Esophagus muscularis mucosa (tissue), 4 donors: Measurements from ENCODE around the gene ELANE. TPM values are rescaled to one million over a fixed set of nuclear protein-coding genes. Genes with fewer than 3 reads are reported as not detected.

Source experiments
- DNase-seq: peaks from one replicate; pipeline ENCODE4 v3.0.0-alpha.2; 2017; ENCODE audit errors: extremely low spot score
- H3K27ac ChIP-seq, 4 donors: fragments of 200-600 bp; sonication (generic); replicated peaks in 1 of 4; 1 replicate in 3 of 4; 2 replicates in 1 of 4; pipeline ENCODE4 v1.5.1; 2016 to 2019; ENCODE audit warnings: mild to moderate bottlenecking in 1 of 4
- H3K27me3 ChIP-seq, 4 donors: fragments of 200-600 bp; sonication (generic); one replicate each; pipeline versions ENCODE4 v1.5.1 to v1.6.0; 2016 to 2019
- H3K36me3 ChIP-seq, 4 donors: fragments of 200-600 bp; sonication (generic); one replicate each; pipeline ENCODE4 v1.5.1; 2016 to 2019
- H3K4me1 ChIP-seq, 4 donors: fragments of 200-600 bp; sonication (generic); one replicate each; pipeline ENCODE4 v1.5.1; 2016 to 2019
- H3K4me3 ChIP-seq, 4 donors: fragments of 200-600 bp; sonication (generic); 1 replicate in 2 of 4; 2 replicates in 2 of 4; pipeline ENCODE4 v1.5.1; 2016 to 2019; ENCODE audit warnings: mild to moderate bottlenecking in 4 of 4, moderate library complexity in 1 of 4
- H3K9me3 ChIP-seq, 4 donors: fragments of 200-600 bp; sonication (generic); 1 replicate in 3 of 4; 2 replicates in 1 of 4; pipeline ENCODE4 v1.5.1; 2016 to 2019
- CTCF ChIP-seq, 3 experiments: fragments of 200-600 bp in 2 of 3; fragments of 450-650 bp in 1 of 3; sonication (generic) in 2 of 3; IDR thresholded peaks; one replicate each; pipeline ENCODE4 v1.5.1; 2017 to 2019; ENCODE audit warnings: antibody characterized with exemption in 3 of 3, mild to moderate bottlenecking in 2 of 3, moderate library complexity in 1 of 3
- EP300 ChIP-seq: sonication (generic); formaldehyde crosslinking; IDR thresholded peaks from one replicate; pipeline ENCODE4 v1.6.1; 2017; ENCODE audit warnings: antibody characterized with exemption
- POLR2A ChIP-seq: fragments of 450-650 bp; IDR thresholded peaks from one replicate; pipeline ENCODE4 v1.6.1; 2017; ENCODE audit warnings: antibody characterized with exemption, moderate library complexity, mild to moderate bottlenecking, low read depth
- POLR2AphosphoS5 ChIP-seq, 2 donors: sonication (generic); formaldehyde crosslinking; IDR thresholded peaks; one replicate each; pipeline ENCODE4 v1.6.1; 2017; ENCODE audit warnings: antibody characterized with exemption in 2 of 2
- WGBS: methylation state at CpG from one replicate; pipeline ENCODE4 v1.1.5; 2018; 5-methylcytosine and 5-hydroxymethylcytosine counted together
- intact Hi-C: fragments of 100-400 bp; cut with DNase I; formaldehyde crosslinking; loops from one replicate; pipeline ENCODE4 v1.15.1; 2023
- total RNA-seq, 4 donors: library from RNA; depleted of rRNA; stranded (reverse); fragments of >200 nt; gene quantifications; one replicate each; pipeline versions ENCODE4 v1.1.0 to v1.2.1, GENCODE V29; 2016

The ELANE gene
- total RNA-seq, 4 donors from 2014 or later, result 0.45 to 3.3 (median 1.6) TPM

GRCh38 chr19:843180-843835 lies 8.8 kb upstream of the ELANE start:
- 8% methylated on average over 12 of the region's 46 CpGs for WGBS
- intact Hi-C loops, result no loop called here
- Histone ChIP-seq H3K4me1 (peaks cover 13 to 30% (median 23%) of the 10 kb centered on the region in 4 donors), H3K4me3 (peak overlapping the region; percentile 31 to 42 (median 34)), H3K27me3 (peaks cover 0 to 96% (median 35%) of the 10 kb centered on the region in 4 donors), H3K27ac (no peak overlapping the region), H3K36me3 (no peaks in the 10 kb centered on the region), H3K9me3 (no peaks in the 10 kb centered on the region)
- TF ChIP-seq EP300, result no peak
- peak in 1 of 3 experiments; percentile 3 for TF ChIP-seq CTCF (IDR thresholded peaks at IDR 0.05)
- no peak for DNase-seq

GRCh38 chr19:843836-844545 lies 8.1 kb upstream of the ELANE start:
- no peak for DNase-seq
- no peak overlapping the region for H3K27ac ChIP-seq
- 21% methylated on average over 2 of the region's 70 CpGs for WGBS
- no peak for TF ChIP-seq CTCF (IDR thresholded peaks at IDR 0.05)
- no peak for TF ChIP-seq EP300
- no peak for TF ChIP-seq POLR2A
- TF ChIP-seq POLR2AphosphoS5 (IDR thresholded peaks at IDR 0.05), result no peak
- H3K4me3 ChIP-seq, result peak overlapping the region; percentile 31 to 42 (median 34)
- H3K4me1 ChIP-seq, result peaks cover 13 to 35% (median 27%) of the 10 kb centered on the region in 4 donors
- no peaks in the 10 kb centered on the region for H3K9me3 ChIP-seq
- peaks cover 0 to 93% (median 35%) of the 10 kb centered on the region in 4 donors for H3K27me3 ChIP-seq
- intact Hi-C loops, result no loop called here
- no peaks in the 10 kb centered on the region for H3K36me3 ChIP-seq

- DNase-seq, result no peak
- peaks cover 0 to 87% (median 35%) of the 10 kb centered on the region in 4 donors for H3K27me3 ChIP-seq
- intact Hi-C loops, result no loop called here
- no peak overlapping the region for H3K27ac ChIP-seq
- no peaks in the 10 kb centered on the region for H3K36me3 ChIP-seq
- no peak overlapping the region for H3K4me3 ChIP-seq
- TF ChIP-seq POLR2A (no peak), POLR2AphosphoS5 (IDR thresholded peaks at IDR 0.05) (no peak), EP300 (no peak), CTCF (IDR thresholded peaks at IDR 0.05) (no peak)
- peaks cover 13 to 35% (median 29%) of the 10 kb centered on the region in 4 donors for H3K4me1 ChIP-seq
- no peaks in the 10 kb centered on the region for H3K9me3 ChIP-seq
- WGBS, result 30% methylated on average over 10 of the region's 11 CpGs
Measured at GRCh38 chr19:844546-844971, 7.5 kb upstream of the ELANE start.

GRCh38 chr19:845707-846521 lies 6.2 kb upstream of the ELANE start:
- H3K36me3 ChIP-seq, result no peaks in the 10 kb centered on the region
- DNase-seq, result no peak
- intact Hi-C loops, result no loop called here
- no peak for TF ChIP-seq EP300
- no peak for TF ChIP-seq POLR2AphosphoS5 (IDR thresholded peaks at IDR 0.05)
- no peak for TF ChIP-seq CTCF (IDR thresholded peaks at IDR 0.05)
- TF ChIP-seq POLR2A, result no peak
- no peaks in the 10 kb centered on the region for H3K9me3 ChIP-seq
- no peak overlapping the region for H3K27ac ChIP-seq
- H3K4me3 ChIP-seq, result no peak overlapping the region
- peaks cover 0 to 75% (median 33%) of the 10 kb centered on the region in 4 donors for H3K27me3 ChIP-seq
- H3K4me1 ChIP-seq, result peaks cover 16 to 46% (median 38%) of the 10 kb centered on the region in 4 donors
- WGBS, result 71% methylated on average over 31 of the region's 37 CpGs
